Measurements from ENCODE around the gene ALDH9A1.
"Not testable (repeated sequence)": the region's sequence is repeated elsewhere in the genome, so short reads cannot be mapped to it uniquely, and the experiment has no call there.

ALDH9A1 gene

GRCh38 chr1:165645654-165646366, 52.6 kb downstream of the ALDH9A1 start:
- no peak for DNase-seq (ENCODE audit: low spot score)

- DNase-seq (ENCODE audit: low spot score) = no peak
These were observed 54.2 kb downstream of the ALDH9A1 start for GRCh38 chr1:165644064-165644735.

GRCh38 chr1:165641231-165641987, 57.0 kb downstream of the ALDH9A1 start:
- no peak for DNase-seq (ENCODE audit: low spot score)

- DNase-seq (ENCODE audit: low spot score) = no peak
These were observed 58.3 kb downstream of the ALDH9A1 start for GRCh38 chr1:165639821-165640623.

GRCh38 chr1:165638211-165638610, 60.2 kb downstream of the ALDH9A1 start:
- not testable (repeated sequence) for DNase-seq (ENCODE audit: low spot score)

GRCh38 chr1:165637427-165637826, 60.9 kb downstream of the ALDH9A1 start:
- DNase-seq (ENCODE audit: low spot score) = no peak

GRCh38 chr1:165635823-165636222, 62.5 kb downstream of the ALDH9A1 start:
- no peak for DNase-seq (ENCODE audit: low spot score)

- no peak for DNase-seq (ENCODE audit: low spot score)
These were observed 63.0 kb downstream of the ALDH9A1 start for GRCh38 chr1:165635329-165635728.

- no peak for DNase-seq (ENCODE audit: low spot score)
These were observed 64.0 kb downstream of the ALDH9A1 start for GRCh38 chr1:165634154-165634921.

GRCh38 chr1:165633614-165634013, 64.7 kb downstream of the ALDH9A1 start:
- no peak for DNase-seq (ENCODE audit: low spot score)

GRCh38 chr1:165632491-165632890, 65.9 kb downstream of the ALDH9A1 start:
- DNase-seq (ENCODE audit: low spot score) = no peak

GRCh38 chr1:165632152-165632469, 66.3 kb downstream of the ALDH9A1 start:
- DNase-seq (ENCODE audit: low spot score) = no peak

GRCh38 chr1:165631342-165632151, 66.8 kb downstream of the ALDH9A1 start:
- DNase-seq (ENCODE audit: low spot score) = peak; percentile 45

GRCh38 chr1:165630629-165631341, 67.6 kb downstream of the ALDH9A1 start, which contains the start of gene MGST3:
TSS of gene MGST3 (plus strand) at chr1:165631234. CDS start at chr1:165649848, 18,614 bp downstream.
- peak; percentile 97 for DNase-seq (ENCODE audit: low spot score)

GRCh38 chr1:165629848-165630628, 68.3 kb downstream of the ALDH9A1 start:
- DNase-seq (ENCODE audit: low spot score) = no peak

GRCh38 chr1:165629151-165629550, 69.2 kb downstream of the ALDH9A1 start:
- DNase-seq (ENCODE audit: low spot score) = no peak

- DNase-seq (ENCODE audit: low spot score) = no peak
These were observed 70.1 kb downstream of the ALDH9A1 start for GRCh38 chr1:165628147-165628822.

- DNase-seq (ENCODE audit: low spot score) = no peak
These were observed 73.9 kb downstream of the ALDH9A1 start for GRCh38 chr1:165624441-165624840.
